Activated naive CD4-positive, alpha-beta T cell treated with anti-CD3 and anti-CD28 coated beads, Interleukin-2, amount 10 ng/mL, durations not matched to agents 7 days and 5 days (primary cell): ENCODE measurements around the gene NPAS3.

Source experiments
- CTCF ChIA-PET: fragments of 350-600 bp; sonication (Branson Sonifier 250); formaldehyde crosslinking; loops from one replicate; lab custom pipeline; 2021; ENCODE audit warnings: antibody characterized with exemption; lab: Charles Lee
- DNase-seq: peaks from one replicate; pipeline ENCODE4 v3.0.0-alpha.2; 2020
- H3K27ac Mint-ChIP-seq: one replicate; pipeline ENCODE4 v1.8.0; 2021; ENCODE audit warnings: mild to moderate bottlenecking, moderate library complexity, mixed read lengths
- H3K27me3 Mint-ChIP-seq: one replicate; pipeline ENCODE4 v1.8.0; 2021; ENCODE audit warnings: mild to moderate bottlenecking, mixed read lengths
- H3K36me3 Mint-ChIP-seq: one replicate; pipeline ENCODE4 v1.8.0; 2021; ENCODE audit warnings: mixed read lengths
- H3K4me1 Mint-ChIP-seq: one replicate; pipeline ENCODE4 v1.8.0; 2021; ENCODE audit warnings: mixed read lengths
- H3K4me3 Mint-ChIP-seq: one replicate; pipeline ENCODE4 v1.8.0; 2021; ENCODE audit warnings: mild to moderate bottlenecking, moderate library complexity, mixed read lengths
- H3K9me3 Mint-ChIP-seq: one replicate; pipeline ENCODE4 v1.8.0; 2021; ENCODE audit warnings: mixed read lengths

Gene NPAS3

GRCh38 chr14:33609582-33609981 is 670.9 kb downstream of the NPAS3 start:
- Mint-ChIP-seq H3K4me1 (no peaks in the 10 kb centered on the region), H3K9me3 (peaks cover 1% of the 10 kb centered on the region), H3K27me3 (peaks cover 3% of the 10 kb centered on the region), H3K36me3 (no peaks in the 10 kb centered on the region), H3K27ac (no peak overlapping the region), H3K4me3 (no peak overlapping the region)
- no peak for DNase-seq
- CTCF ChIA-PET, result no interaction called here

DNA sequence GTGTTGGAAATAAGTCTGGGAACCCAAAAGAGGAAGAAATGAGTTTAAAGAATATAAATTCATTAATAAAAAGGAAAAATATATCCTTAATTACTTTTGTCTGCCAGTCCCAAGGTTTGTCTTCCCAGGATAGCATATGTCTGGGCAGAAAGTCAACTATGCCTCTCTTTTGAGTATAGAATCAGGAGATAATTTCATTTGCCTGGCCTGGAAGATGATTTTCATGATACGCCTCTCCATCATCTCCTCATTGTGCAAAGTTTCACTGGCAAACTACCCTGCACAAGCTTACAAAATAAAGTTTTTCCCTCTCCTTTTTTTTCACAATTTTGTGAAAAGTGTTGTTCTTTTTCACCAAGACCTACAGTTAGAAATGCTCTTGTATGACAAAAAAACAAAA is 671.4 kb downstream of the NPAS3 start:
- no peaks in the 10 kb centered on the region for H3K4me1 Mint-ChIP-seq
- no peak for DNase-seq
- no peak overlapping the region for H3K4me3 Mint-ChIP-seq
- no peaks in the 10 kb centered on the region for H3K36me3 Mint-ChIP-seq
- peaks cover 3% of the 10 kb centered on the region for H3K27me3 Mint-ChIP-seq
- CTCF ChIA-PET, result no interaction called here
- no peak overlapping the region for H3K27ac Mint-ChIP-seq
- peaks cover 1% of the 10 kb centered on the region for H3K9me3 Mint-ChIP-seq

DNA sequence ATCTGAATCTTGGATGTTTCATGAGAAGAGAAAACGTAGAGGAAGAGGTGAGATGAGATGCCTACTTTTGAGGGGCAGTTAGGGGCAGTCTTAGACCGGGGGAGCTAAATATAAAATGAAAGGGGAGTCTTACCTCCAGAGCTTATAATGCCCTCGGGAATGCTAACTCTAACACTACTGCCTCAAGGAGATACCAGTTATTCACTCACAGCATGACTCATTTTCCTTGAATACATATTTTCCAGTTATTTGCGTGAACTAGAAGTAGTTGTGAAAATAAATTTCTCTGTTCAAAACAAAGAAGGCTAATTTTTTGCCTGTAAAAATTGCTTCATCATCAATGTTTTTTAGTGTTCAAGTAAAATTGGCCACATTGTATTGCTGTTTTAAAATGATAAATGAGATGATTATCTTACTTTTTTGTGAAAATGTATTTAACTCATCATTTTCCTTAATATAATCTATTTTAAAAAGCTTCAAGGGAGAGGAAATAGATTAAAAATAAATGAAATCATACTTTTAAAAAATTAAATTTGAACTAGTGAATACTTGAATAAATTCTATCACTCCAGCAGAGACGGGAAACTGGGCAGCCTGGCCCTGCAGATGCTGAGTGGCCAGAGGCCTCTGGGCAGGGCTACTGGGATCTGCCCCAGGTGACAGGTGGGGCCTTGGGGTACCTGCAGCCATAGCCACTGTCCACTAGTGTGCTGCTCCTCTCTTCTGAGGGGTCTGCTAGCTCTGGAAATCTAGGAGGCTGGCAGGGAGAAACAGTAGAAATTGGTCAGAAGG is 672.9 kb downstream of the NPAS3 start:
- no peaks in the 10 kb centered on the region for H3K36me3 Mint-ChIP-seq
- CTCF ChIA-PET, result no interaction called here
- no peaks in the 10 kb centered on the region for H3K4me1 Mint-ChIP-seq
- peaks cover under 1% of the 10 kb centered on the region for H3K9me3 Mint-ChIP-seq
- H3K27me3 Mint-ChIP-seq, result peaks cover 3% of the 10 kb centered on the region
- H3K27ac Mint-ChIP-seq, result no peak overlapping the region
- no peak overlapping the region for H3K4me3 Mint-ChIP-seq
- DNase-seq, result no peak

- Mint-ChIP-seq H3K27ac (no peak overlapping the region), H3K27me3 (peaks cover 3% of the 10 kb centered on the region), H3K4me1 (no peaks in the 10 kb centered on the region), H3K9me3 (no peaks in the 10 kb centered on the region), H3K4me3 (no peak overlapping the region), H3K36me3 (no peaks in the 10 kb centered on the region)
- CTCF ChIA-PET, result no interaction called here
- DNase-seq, result no peak
Observed at GRCh38 chr14:33612197-33612505, 673.5 kb downstream of the NPAS3 start.

- Mint-ChIP-seq H3K27me3 (peaks cover 3% of the 10 kb centered on the region), H3K9me3 (no peaks in the 10 kb centered on the region), H3K4me1 (no peaks in the 10 kb centered on the region), H3K27ac (no peak overlapping the region), H3K36me3 (no peaks in the 10 kb centered on the region), H3K4me3 (no peak overlapping the region)
- CTCF ChIA-PET, result no interaction called here
- no peak for DNase-seq
Observed at GRCh38 chr14:33617154-33617553, 678.5 kb downstream of the NPAS3 start.

- no peak overlapping the region for H3K27ac Mint-ChIP-seq
- peaks cover under 1% of the 10 kb centered on the region for H3K27me3 Mint-ChIP-seq
- no peak overlapping the region for H3K4me3 Mint-ChIP-seq
- CTCF ChIA-PET, result no interaction called here
- no peaks in the 10 kb centered on the region for H3K4me1 Mint-ChIP-seq
- no peak for DNase-seq
- no peaks in the 10 kb centered on the region for H3K36me3 Mint-ChIP-seq
- no peaks in the 10 kb centered on the region for H3K9me3 Mint-ChIP-seq
Observed at GRCh38 chr14:33618361-33619105, 679.9 kb downstream of the NPAS3 start.

DNA sequence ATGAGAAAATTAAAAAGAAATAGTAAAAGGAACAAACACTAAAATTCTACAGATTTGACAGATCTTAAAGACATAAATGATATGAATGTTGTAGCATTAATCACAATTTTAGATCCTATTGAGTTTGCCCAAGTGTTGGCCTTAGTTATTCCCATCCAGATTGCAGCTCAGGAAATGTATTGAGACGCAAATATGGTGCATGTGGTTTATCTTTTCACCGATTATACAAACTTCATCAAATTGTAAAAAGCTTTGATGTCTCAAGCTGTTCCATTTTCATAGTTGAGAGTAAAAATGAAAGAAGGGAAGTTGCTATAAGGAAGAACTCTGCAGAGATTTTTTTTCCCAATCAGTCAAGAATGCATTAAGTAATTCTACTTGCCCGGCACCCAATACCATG is 683.8 kb downstream of the NPAS3 start:
- Mint-ChIP-seq H3K27me3 (no peaks in the 10 kb centered on the region), H3K27ac (no peak overlapping the region), H3K4me1 (no peaks in the 10 kb centered on the region), H3K9me3 (no peaks in the 10 kb centered on the region), H3K4me3 (no peak overlapping the region), H3K36me3 (no peaks in the 10 kb centered on the region)
- CTCF ChIA-PET, result no interaction called here
- no peak for DNase-seq

DNA sequence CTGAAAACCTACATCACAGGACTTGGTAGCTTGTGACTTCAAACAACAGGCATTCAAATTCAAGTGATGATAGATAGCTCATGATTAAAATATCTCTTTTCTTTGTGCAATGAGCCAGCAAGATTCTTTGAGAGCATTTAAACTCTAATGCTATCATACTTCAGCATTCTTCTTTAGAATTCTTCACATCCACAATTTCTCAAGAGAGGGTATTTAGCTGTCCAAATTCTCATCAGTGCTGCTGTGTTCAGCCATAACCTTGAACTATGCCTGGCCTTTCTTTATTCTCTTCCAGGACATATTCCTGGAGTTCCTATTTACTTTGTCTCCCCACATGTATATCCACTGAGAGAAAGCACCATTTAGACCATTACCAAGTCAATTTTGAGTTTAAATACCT is 691.1 kb downstream of the NPAS3 start:
- no peaks in the 10 kb centered on the region for H3K36me3 Mint-ChIP-seq
- no peak overlapping the region for H3K27ac Mint-ChIP-seq
- CTCF ChIA-PET, result no interaction called here
- H3K27me3 Mint-ChIP-seq, result no peaks in the 10 kb centered on the region
- no peaks in the 10 kb centered on the region for H3K4me1 Mint-ChIP-seq
- no peak overlapping the region for H3K4me3 Mint-ChIP-seq
- no peak for DNase-seq
- peaks cover 2% of the 10 kb centered on the region for H3K9me3 Mint-ChIP-seq

- Mint-ChIP-seq H3K4me3 (no peak overlapping the region), H3K4me1 (no peaks in the 10 kb centered on the region), H3K27me3 (no peaks in the 10 kb centered on the region), H3K36me3 (no peaks in the 10 kb centered on the region), H3K27ac (no peak overlapping the region), H3K9me3 (peaks cover 2% of the 10 kb centered on the region)
- no peak for DNase-seq
- CTCF ChIA-PET, result no interaction called here
Observed at GRCh38 chr14:33631021-33631420, 692.3 kb downstream of the NPAS3 start.

GRCh38 chr14:33631441-33631840 is 692.8 kb downstream of the NPAS3 start:
- no peak for DNase-seq
- Mint-ChIP-seq H3K27me3 (no peaks in the 10 kb centered on the region), H3K27ac (no peak overlapping the region), H3K9me3 (peaks cover 2% of the 10 kb centered on the region), H3K4me3 (no peak overlapping the region), H3K36me3 (no peaks in the 10 kb centered on the region), H3K4me1 (no peaks in the 10 kb centered on the region)
- CTCF ChIA-PET, result interaction anchor here (0.6 kb wide), 1 partner anchor 161 kb away, joined by 3 read pairs; no protein-coding TSS in a partner anchor

GRCh38 chr14:33634631-33635030 is 696.0 kb downstream of the NPAS3 start:
- CTCF ChIA-PET, result no interaction called here
- Mint-ChIP-seq H3K27me3 (no peaks in the 10 kb centered on the region), H3K4me3 (no peak overlapping the region), H3K36me3 (no peaks in the 10 kb centered on the region), H3K27ac (no peak overlapping the region), H3K4me1 (no peaks in the 10 kb centered on the region), H3K9me3 (no peaks in the 10 kb centered on the region)
- no peak for DNase-seq

- CTCF ChIA-PET, result no interaction called here
- Mint-ChIP-seq H3K27ac (no peak overlapping the region), H3K9me3 (no peaks in the 10 kb centered on the region), H3K4me1 (no peaks in the 10 kb centered on the region), H3K36me3 (no peaks in the 10 kb centered on the region), H3K4me3 (no peak overlapping the region), H3K27me3 (no peaks in the 10 kb centered on the region)
- no peak for DNase-seq
Observed at GRCh38 chr14:33636716-33637115, 698.0 kb downstream of the NPAS3 start.

DNA sequence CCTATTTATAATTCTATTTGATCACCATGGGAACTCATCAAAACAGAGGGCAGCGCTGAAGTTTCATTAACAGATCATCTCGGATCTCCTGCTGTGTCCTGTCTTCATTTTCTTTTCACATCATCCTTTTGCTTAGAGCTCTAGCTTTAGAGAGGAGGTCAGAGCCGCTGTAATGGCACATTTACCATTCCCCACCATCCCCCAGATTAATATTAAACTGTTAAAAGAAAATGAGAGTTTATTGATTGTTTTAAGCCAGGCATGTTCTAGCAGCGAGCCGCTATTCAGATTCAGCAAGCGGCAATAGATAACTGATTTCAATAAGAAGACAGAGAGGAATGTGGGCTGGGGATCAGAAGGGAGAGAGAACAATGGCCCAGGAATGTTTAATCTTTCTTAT is 703.4 kb downstream of the NPAS3 start:
- H3K36me3 Mint-ChIP-seq, result no peaks in the 10 kb centered on the region
- H3K4me1 Mint-ChIP-seq, result no peaks in the 10 kb centered on the region
- H3K27ac Mint-ChIP-seq, result no peak overlapping the region
- CTCF ChIA-PET, result no interaction called here
- no peak for DNase-seq
- no peak overlapping the region for H3K4me3 Mint-ChIP-seq
- no peaks in the 10 kb centered on the region for H3K27me3 Mint-ChIP-seq
- no peaks in the 10 kb centered on the region for H3K9me3 Mint-ChIP-seq

- no peak for DNase-seq
- Mint-ChIP-seq H3K27me3 (no peaks in the 10 kb centered on the region), H3K36me3 (no peaks in the 10 kb centered on the region), H3K9me3 (no peaks in the 10 kb centered on the region), H3K4me1 (no peaks in the 10 kb centered on the region), H3K4me3 (no peak overlapping the region), H3K27ac (no peak overlapping the region)
- CTCF ChIA-PET, result no interaction called here
Observed at GRCh38 chr14:33642691-33643244, 704.1 kb downstream of the NPAS3 start.
